ENCODE measurements around the gene TMCC3. TPM values are rescaled to one million over a fixed set of nuclear protein-coding genes. Genes with fewer than 3 reads are reported as not detected.

The TMCC3 gene
- total RNA-seq, 1 experiment from 2014 or later: 19.9 TPM

DNA sequence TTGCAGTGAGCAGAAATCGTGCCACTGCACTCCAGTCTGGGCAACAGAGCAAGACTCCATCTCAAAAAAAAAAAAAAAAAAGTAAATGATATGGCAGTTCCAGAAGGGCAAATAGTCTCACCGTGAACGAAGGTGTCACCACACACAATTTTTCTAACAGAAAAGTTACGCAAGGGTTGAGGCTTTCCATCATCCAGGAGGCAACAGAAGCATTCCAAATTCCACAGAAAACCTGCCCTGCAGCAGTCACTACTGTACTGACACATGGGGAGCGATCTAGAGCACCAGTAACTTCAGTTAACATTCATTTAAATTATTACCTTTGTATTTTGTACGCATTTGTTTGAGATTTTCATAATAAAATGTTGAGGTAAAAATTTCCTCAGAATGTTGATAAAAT is 24.8 kb downstream of the TMCC3 start:
- intact Hi-C loops (cut with micrococcal nuclease; ENCODE audit: unreplicated experiment): no loop called here
- TF ChIP-seq CTCF (conservative IDR thresholded peaks at IDR 0.05) (no peak), EZH2 (IDR thresholded peaks at IDR 0.05; ENCODE audit: low read depth) (no peak)
- peak in 1 of 2 experiments; percentile 37 for DNase-seq
- ChIA-PET POLR2A (ENCODE audit: unreplicated experiment) (no interaction called here), CTCF (no interaction called here)
- no peak overlapping the region for H3K4me2 ChIP-seq
- no peaks in the 10 kb centered on the region for H3K9me3 ChIP-seq (ENCODE audit: insufficient read depth, low read depth)
- no peaks in the 10 kb centered on the region for H3K36me3 ChIP-seq (ENCODE audit: low read depth)
- H3K79me2 ChIP-seq (ENCODE audit: low read depth): peaks cover 35% of the 10 kb centered on the region
- no peak overlapping the region for H3K27ac ChIP-seq
- no peak overlapping the region for H2AFZ ChIP-seq
- H4K20me1 ChIP-seq (ENCODE audit: insufficient read depth): no peaks in the 10 kb centered on the region
- no peak overlapping the region for H3K4me3 ChIP-seq
- H3K4me1 ChIP-seq (replicated peaks; ENCODE audit: insufficient read depth): peaks cover 24% of the 10 kb centered on the region
- H3K27me3 ChIP-seq (ENCODE audit: insufficient read depth, low read depth): no peaks in the 10 kb centered on the region
- H3F3A ChIP-seq (ENCODE audit: insufficient read depth, low read depth): peaks cover 5% of the 10 kb centered on the region; the same call in 1 of the 2 replicates
- BruUV-seq (replicated peaks): no TSS peak
- no peaks in the 10 kb centered on the region for H3K9me2 ChIP-seq (ENCODE audit: insufficient read depth)

DNA sequence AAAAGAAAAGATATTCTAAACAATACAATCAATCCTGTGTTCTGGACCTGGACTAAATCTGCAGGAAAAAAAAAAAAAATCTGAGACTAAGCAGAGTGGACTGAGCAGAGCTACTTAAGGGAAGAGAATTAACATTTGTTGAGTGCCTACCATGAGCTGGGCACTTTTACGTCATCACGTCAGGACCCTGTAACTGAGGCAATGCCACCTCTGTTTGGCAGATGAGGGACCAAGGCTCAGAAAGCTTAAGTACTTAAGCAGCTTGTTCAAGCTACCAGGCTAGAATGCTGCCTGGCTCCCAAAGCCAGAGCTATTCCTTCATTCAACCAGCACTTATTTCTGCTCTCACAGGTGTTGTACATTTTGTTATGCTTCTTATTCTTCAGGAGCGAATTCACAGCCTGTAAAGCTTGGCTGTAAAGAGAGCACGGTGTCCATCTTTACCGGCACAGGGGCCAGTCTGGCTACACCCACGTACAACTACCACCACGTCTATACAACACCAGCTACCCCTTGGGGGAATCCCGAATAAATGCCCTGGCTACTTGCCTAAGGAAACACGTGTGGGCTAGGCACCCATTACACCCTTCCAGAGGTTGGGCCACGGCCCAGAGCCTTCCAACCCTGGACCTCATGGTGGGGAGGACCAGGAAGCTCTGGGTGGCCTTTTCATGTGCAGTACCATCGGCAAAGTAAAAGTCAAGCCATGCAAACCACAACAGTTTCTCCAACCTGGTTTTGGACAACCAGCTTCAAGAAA is 27.0 kb downstream of the TMCC3 start:
- no TSS peak for BruUV-seq (replicated peaks)
- intact Hi-C loops (cut with micrococcal nuclease; ENCODE audit: unreplicated experiment): loop anchor here (5.0 kb wide), 1 partner anchor 139 kb away; no protein-coding TSS in a partner anchor
- Histone ChIP-seq H3K36me3 (ENCODE audit: low read depth) (no peaks in the 10 kb centered on the region), H3F3A (ENCODE audit: insufficient read depth, low read depth) (peaks cover 11% of the 10 kb centered on the region), H2AFZ (no peak overlapping the region), H3K79me2 (ENCODE audit: low read depth) (peaks cover 43% of the 10 kb centered on the region), H3K4me1 (replicated peaks; ENCODE audit: insufficient read depth) (peaks cover 41% of the 10 kb centered on the region), H3K27me3 (ENCODE audit: insufficient read depth, low read depth) (no peaks in the 10 kb centered on the region), H3K27ac (peak overlapping the region; percentile 86; the same call in 1 of the 2 replicates), H3K9me3 (ENCODE audit: insufficient read depth, low read depth) (no peaks in the 10 kb centered on the region), H3K4me3 (no peak overlapping the region), H4K20me1 (ENCODE audit: insufficient read depth) (no peaks in the 10 kb centered on the region), H3K9me2 (ENCODE audit: insufficient read depth) (no peaks in the 10 kb centered on the region), H3K4me2 (no peak overlapping the region)
- POLR2A ChIA-PET (ENCODE audit: unreplicated experiment): interaction anchor here (0.6 kb wide), 1 partner anchor 10 kb away, joined by 12 read pairs; no protein-coding TSS in a partner anchor
- CTCF ChIA-PET: interaction anchor here (0.7 kb wide), 1 partner anchor 61 kb away, joined by 8 read pairs; no protein-coding TSS in a partner anchor
- no peak for DNase-seq
- TF ChIP-seq CTCF (conservative IDR thresholded peaks at IDR 0.05) (no peak), EZH2 (IDR thresholded peaks at IDR 0.05; ENCODE audit: low read depth) (no peak)

GRCh38 chr12:94622475-94622874 is 27.9 kb downstream of the TMCC3 start:
- no peaks in the 10 kb centered on the region for H4K20me1 ChIP-seq (ENCODE audit: insufficient read depth)
- H3K27me3 ChIP-seq (ENCODE audit: insufficient read depth, low read depth): no peaks in the 10 kb centered on the region
- 0 out of 2 replicates have a peak overlapping the region, but pooled peaks have one; percentile 1 for H2AFZ ChIP-seq
- peak in 1 of 2 experiments; percentile 46 for DNase-seq
- peaks cover 50% of the 10 kb centered on the region for H3K4me1 ChIP-seq (replicated peaks; ENCODE audit: insufficient read depth)
- ChIA-PET CTCF (interaction anchor here (0.6 to 0.7 kb wide), 3 partner anchors 13 to 62 kb away, joined by 3 to 8 read pairs (median 6); no protein-coding TSS in a partner anchor), POLR2A (ENCODE audit: unreplicated experiment) (interaction anchor here (0.6 kb wide), 2 partner anchors 11 to 1176 kb away, joined by 8 to 12 read pairs; no protein-coding TSS in a partner anchor)
- H3K4me2 ChIP-seq: peak overlapping the region; percentile 83
- BruUV-seq (replicated peaks): no TSS peak
- TF ChIP-seq CTCF (conservative IDR thresholded peaks at IDR 0.05) (no peak), EZH2 (IDR thresholded peaks at IDR 0.05; ENCODE audit: low read depth) (no peak)
- peak overlapping the region; percentile 86 for H3K27ac ChIP-seq
- peaks cover 14% of the 10 kb centered on the region for H3F3A ChIP-seq (ENCODE audit: insufficient read depth, low read depth)
- H3K79me2 ChIP-seq (ENCODE audit: low read depth): peaks cover 47% of the 10 kb centered on the region
- H3K9me3 ChIP-seq (ENCODE audit: insufficient read depth, low read depth): no peaks in the 10 kb centered on the region
- no peaks in the 10 kb centered on the region for H3K9me2 ChIP-seq (ENCODE audit: insufficient read depth)
- intact Hi-C loops (cut with micrococcal nuclease; ENCODE audit: unreplicated experiment): loop anchor here (1.0 to 5.0 kb wide), 2 partner anchors 22 to 140 kb away; no protein-coding TSS in a partner anchor
- peak overlapping the region; percentile 51; the same call in 1 of the 2 replicates for H3K4me3 ChIP-seq
- no peaks in the 10 kb centered on the region for H3K36me3 ChIP-seq (ENCODE audit: low read depth)
